ENCODE measurements around the gene COLEC11.

Gene COLEC11

GRCh38 chr2:3655871-3656761, 61.2 kb downstream of the COLEC11 start:
- TF ChIP-seq ARNTL (CRISPR knock-in tag; IDR thresholded peaks at IDR 0.05; ENCODE audit: borderline replicate concordance, low read depth) (no peak), PATZ1 (CRISPR knock-in tag; IDR thresholded peaks at IDR 0.05; ENCODE audit: borderline replicate concordance) (no peak), CSDC2 (CRISPR knock-in tag; IDR thresholded peaks at IDR 0.05) (no peak), TCF4 (CRISPR knock-in tag; IDR thresholded peaks at IDR 0.05; ENCODE audit: borderline replicate concordance) (no peak)
- ATAC-seq: no peak

GRCh38 chr2:3656762-3657721, 62.1 kb downstream of the COLEC11 start:
- ATAC-seq: no peak
- TF ChIP-seq ZNF565 (CRISPR knock-in tag; conservative IDR thresholded peaks at IDR 0.05; ENCODE audit: low read depth) (no peak), ZNF70 (CRISPR knock-in tag; IDR thresholded peaks at IDR 0.05) (no peak), CREB5 (CRISPR knock-in tag; IDR thresholded peaks at IDR 0.05; ENCODE audit: low read depth) (no peak), ARNTL (CRISPR knock-in tag; IDR thresholded peaks at IDR 0.05; ENCODE audit: borderline replicate concordance, low read depth) (no peak), CSRNP3 (CRISPR knock-in tag; IDR thresholded peaks at IDR 0.05) (no peak), ZFP30 (CRISPR knock-in tag; IDR thresholded peaks at IDR 0.05) (no peak), ZFP3 (CRISPR knock-in tag; IDR thresholded peaks at IDR 0.05) (no peak), GLIS3 (CRISPR knock-in tag; IDR thresholded peaks at IDR 0.05) (no peak), PATZ1 (CRISPR knock-in tag; IDR thresholded peaks at IDR 0.05; ENCODE audit: borderline replicate concordance) (no peak), BACH2 (CRISPR knock-in tag; IDR thresholded peaks at IDR 0.05; ENCODE audit: borderline replicate concordance) (no peak), OSR1 (CRISPR knock-in tag; IDR thresholded peaks at IDR 0.05) (no peak), TCF4 (CRISPR knock-in tag; IDR thresholded peaks at IDR 0.05; ENCODE audit: borderline replicate concordance) (no peak), RARB (CRISPR knock-in tag; IDR thresholded peaks at IDR 0.05) (no peak), TOX (CRISPR knock-in tag; IDR thresholded peaks at IDR 0.05; ENCODE audit: borderline replicate concordance) (no peak), ISL1 (CRISPR knock-in tag; IDR thresholded peaks at IDR 0.05) (no peak), ZC3H10 (CRISPR knock-in tag; IDR thresholded peaks at IDR 0.05) (no peak)
- TF ChIP-seq, protein P1, sequence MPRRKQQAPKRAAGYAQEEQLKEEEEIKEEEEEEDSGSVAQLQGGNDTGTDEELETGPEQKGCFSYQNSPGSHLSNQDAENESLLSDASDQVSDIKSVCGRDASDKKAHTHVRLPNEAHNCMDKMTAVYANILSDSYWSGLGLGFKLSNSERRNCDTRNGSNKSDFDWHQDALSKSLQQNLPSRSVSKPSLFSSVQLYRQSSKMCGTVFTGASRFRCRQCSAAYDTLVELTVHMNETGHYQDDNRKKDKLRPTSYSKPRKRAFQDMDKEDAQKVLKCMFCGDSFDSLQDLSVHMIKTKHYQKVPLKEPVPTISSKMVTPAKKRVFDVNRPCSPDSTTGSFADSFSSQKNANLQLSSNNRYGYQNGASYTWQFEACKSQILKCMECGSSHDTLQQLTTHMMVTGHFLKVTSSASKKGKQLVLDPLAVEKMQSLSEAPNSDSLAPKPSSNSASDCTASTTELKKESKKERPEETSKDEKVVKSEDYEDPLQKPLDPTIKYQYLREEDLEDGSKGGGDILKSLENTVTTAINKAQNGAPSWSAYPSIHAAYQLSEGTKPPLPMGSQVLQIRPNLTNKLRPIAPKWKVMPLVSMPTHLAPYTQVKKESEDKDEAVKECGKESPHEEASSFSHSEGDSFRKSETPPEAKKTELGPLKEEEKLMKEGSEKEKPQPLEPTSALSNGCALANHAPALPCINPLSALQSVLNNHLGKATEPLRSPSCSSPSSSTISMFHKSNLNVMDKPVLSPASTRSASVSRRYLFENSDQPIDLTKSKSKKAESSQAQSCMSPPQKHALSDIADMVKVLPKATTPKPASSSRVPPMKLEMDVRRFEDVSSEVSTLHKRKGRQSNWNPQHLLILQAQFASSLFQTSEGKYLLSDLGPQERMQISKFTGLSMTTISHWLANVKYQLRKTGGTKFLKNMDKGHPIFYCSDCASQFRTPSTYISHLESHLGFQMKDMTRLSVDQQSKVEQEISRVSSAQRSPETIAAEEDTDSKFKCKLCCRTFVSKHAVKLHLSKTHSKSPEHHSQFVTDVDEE (CRISPR knock-in tag; IDR thresholded peaks at IDR 0.05): no peak
- TF ChIP-seq, protein P2, sequence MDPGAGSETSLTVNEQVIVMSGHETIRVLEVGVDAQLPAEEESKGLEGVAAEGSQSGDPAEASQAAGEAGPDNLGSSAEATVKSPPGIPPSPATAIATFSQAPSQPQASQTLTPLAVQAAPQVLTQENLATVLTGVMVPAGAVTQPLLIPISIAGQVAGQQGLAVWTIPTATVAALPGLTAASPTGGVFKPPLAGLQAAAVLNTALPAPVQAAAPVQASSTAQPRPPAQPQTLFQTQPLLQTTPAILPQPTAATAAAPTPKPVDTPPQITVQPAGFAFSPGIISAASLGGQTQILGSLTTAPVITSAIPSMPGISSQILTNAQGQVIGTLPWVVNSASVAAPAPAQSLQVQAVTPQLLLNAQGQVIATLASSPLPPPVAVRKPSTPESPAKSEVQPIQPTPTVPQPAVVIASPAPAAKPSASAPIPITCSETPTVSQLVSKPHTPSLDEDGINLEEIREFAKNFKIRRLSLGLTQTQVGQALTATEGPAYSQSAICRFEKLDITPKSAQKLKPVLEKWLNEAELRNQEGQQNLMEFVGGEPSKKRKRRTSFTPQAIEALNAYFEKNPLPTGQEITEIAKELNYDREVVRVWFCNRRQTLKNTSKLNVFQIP (CRISPR knock-in tag; IDR thresholded peaks at IDR 0.05; ENCODE audit: borderline replicate concordance, low read depth): no peak
